HCT116 (cell line): ENCODE results near the gene RREB1. TPM values are rescaled to one million over a fixed set of nuclear protein-coding genes. Genes with fewer than 3 reads are reported as not detected.

Experiments used
- ATAC-seq: fragments of 200-7000 bp; cut with Tn5 transposase; 2 replicates; pipeline ENCODE4 v1.9.1; 2020; ENCODE audit warnings: mild to moderate bottlenecking, moderate library complexity
- BruUV-seq: library from RNA; stranded (reverse); fragments of 400-500 nt; replicated peaks from 2 replicates; lab custom pipeline; 2021; lab: Mats Ljungman, UMichigan
- CTCF ChIA-PET: fragments of 300-600 bp; sonication (Branson Sonifier 250); formaldehyde crosslinking; loops from one replicate; lab custom pipeline; 2021; ENCODE audit warnings: antibody characterized with exemption; lab: Charles Lee
- POLR2A ChIA-PET: fragments of 300-600, 350-600 bp; sonication (Branson Sonifier 250); formaldehyde crosslinking; loops from one replicate; lab custom pipeline; 2021; ENCODE audit warnings: antibody characterized with exemption; lab: Charles Lee
- RAD21 ChIA-PET, 2 experiments: fragments of 300-600 bp; sonication (Branson Sonifier 250); formaldehyde crosslinking; loops; one replicate each; lab custom pipeline; 2023; ENCODE audit warnings: low total read pairs in 2 of 2; ENCODE audit not compliant: uncharacterized antibody in 2 of 2, unreplicated experiment in 2 of 2, low non-redundant PET in 1 of 2; lab: Charles Lee
- DNase-seq: peaks from one replicate; pipeline ENCODE4 v3.0.0-alpha.2; 2010; ENCODE audit warnings: low read depth, low spot score
- H2AFZ ChIP-seq: fragments of 200-600 bp; shearing (Covaris generic), sonication (generic); 2 replicates; pipeline ENCODE4 v1.6.1; 2017; ENCODE audit warnings: low read depth, mixed run types, mixed read lengths, antibody characterized with exemption, low read length; ENCODE audit not compliant: poor library complexity, severe bottlenecking
- H3K27ac ChIP-seq: 2 replicates; pipeline ENCODE4 v1.5.1; 2012; ENCODE audit warnings: low read depth, low read length
- H3K27me3 ChIP-seq: fragments of 200-600 bp; sonication (generic); 2 replicates; pipeline ENCODE4 v1.6.1; 2016; ENCODE audit warnings: mixed run types, low read length, mixed read lengths; ENCODE audit not compliant: insufficient read depth
- H3K36me3 ChIP-seq, 2 experiments: fragments of 200-500 bp in 1 of 2; fragments of 200-600 bp in 1 of 2; sonication (Bioruptor generic) in 1 of 2; sonication (generic) in 1 of 2; 2 replicates each; pipeline versions ENCODE4 v1.5.1 to v1.6.1; 2014 to 2016; ENCODE audit warnings: low read length in 2 of 2, inconsistent platforms in 1 of 2, mixed read lengths in 1 of 2, mixed run types in 1 of 2; ENCODE audit not compliant: insufficient read depth in 2 of 2, control insufficient read depth in 1 of 2
- H3K4me1 ChIP-seq, 2 experiments: fragments of 200-600 bp in 1 of 2; sonication (generic) in 1 of 2; 2 replicates each; pipeline versions ENCODE4 v1.5.1 to v1.6.1; 2012 to 2017; ENCODE audit warnings: low read length in 2 of 2, inconsistent platforms in 1 of 2, mild to moderate bottlenecking in 1 of 2, mixed read lengths in 1 of 2, mixed run types in 1 of 2, moderate library complexity in 1 of 2; ENCODE audit not compliant: insufficient read depth in 2 of 2, control insufficient read depth in 1 of 2
- H3K4me2 ChIP-seq: fragments of 200-600 bp; sonication (generic); 2 replicates; pipeline ENCODE4 v1.6.1; 2017; ENCODE audit warnings: mixed run types, low read length, mixed read lengths
- H3K4me3 ChIP-seq, 2 experiments: fragments of 200-600 bp in 1 of 2; sonication (generic) in 1 of 2; replicated peaks in 1 of 2; 2 replicates each; pipeline ENCODE4 v1.5.1; 2011 to 2016; ENCODE audit warnings: low read length in 2 of 2, control low read depth in 1 of 2, low read depth in 1 of 2, mild to moderate bottlenecking in 1 of 2, mixed read lengths in 1 of 2, mixed run types in 1 of 2
- H3K79me2 ChIP-seq: fragments of 200-600 bp; sonication (generic); 2 replicates; pipeline ENCODE4 v1.6.1; 2017; ENCODE audit warnings: mild to moderate bottlenecking, mixed run types, low read length, moderate library complexity, mixed read lengths; ENCODE audit not compliant: insufficient read depth
- H3K9ac ChIP-seq: fragments of 200-600 bp; sonication (generic); 2 replicates; pipeline ENCODE4 v1.6.1; 2016; ENCODE audit warnings: low read length, mixed read lengths
- H3K9me2 ChIP-seq: fragments of 200-600 bp; sonication (generic), shearing (Covaris generic); 2 replicates; pipeline ENCODE4 v1.6.1; 2017; ENCODE audit warnings: mixed run types, mild to moderate bottlenecking, moderate library complexity; ENCODE audit not compliant: insufficient read depth
- H3K9me3 ChIP-seq, 2 experiments: fragments of 200-500 bp in 1 of 2; fragments of 200-600 bp in 1 of 2; sonication (Bioruptor generic) in 1 of 2; sonication (generic) in 1 of 2; 2 replicates each; pipeline ENCODE4 v1.6.1; 2014 to 2017; ENCODE audit warnings: low read length in 2 of 2, mixed read lengths in 2 of 2, inconsistent platforms in 1 of 2, low read depth in 1 of 2, mild to moderate bottlenecking in 1 of 2, mixed run types in 1 of 2, moderate library complexity in 1 of 2; ENCODE audit not compliant: control insufficient read depth in 1 of 2, insufficient read depth in 1 of 2
- H4K20me1 ChIP-seq: fragments of 200-600 bp; sonication (generic), shearing (Covaris generic); 2 replicates; pipeline ENCODE4 v1.6.1; 2017; ENCODE audit warnings: mixed run types, mild to moderate bottlenecking, moderate library complexity; ENCODE audit not compliant: insufficient read depth
- ELF1 ChIP-seq: IDR thresholded peaks from 2 replicates; pipeline ENCODE4 v1.6.1; 2012; ENCODE audit warnings: low read depth, borderline replicate concordance
- EZH2phosphoT487 ChIP-seq: fragments of 200-600 bp; IDR thresholded peaks from 2 replicates; pipeline ENCODE4 v1.6.1; 2018; ENCODE audit warnings: antibody characterized with exemption, borderline replicate concordance
- JUND ChIP-seq: IDR thresholded peaks from 2 replicates; pipeline ENCODE4 v1.6.1; 2012
- MAX ChIP-seq: IDR thresholded peaks from 2 replicates; pipeline ENCODE4 v1.6.1; 2012
- SIN3A ChIP-seq: IDR thresholded peaks from 2 replicates; pipeline ENCODE4 v1.6.1; 2012; ENCODE audit warnings: low read depth
- SP1 ChIP-seq: IDR thresholded peaks from 2 replicates; pipeline ENCODE4 v1.6.1; 2012; ENCODE audit warnings: low read depth
- TCF7L2 ChIP-seq: IDR thresholded peaks from 2 replicates; pipeline ENCODE4 v1.7.0; 2011; ENCODE audit warnings: borderline replicate concordance, inconsistent platforms; ENCODE audit not compliant: insufficient read depth, insufficient read length; ENCODE audit errors: extremely low read depth
- intact Hi-C: fragments of 100-400 bp; cut with micrococcal nuclease; formaldehyde crosslinking; loops from 2 replicates; pipeline ENCODE4 v1.10.0; 2022
- total RNA-seq: library from RNA; stranded (reverse); gene quantifications from one replicate; pipeline ENCODE4 v1.2.1, GENCODE V29; 2021; ENCODE audit not compliant: unreplicated experiment
- TF ChIP-seq, protein P1 (sequence below): IDR thresholded peaks from 2 replicates; pipeline ENCODE4 v1.6.1; 2012; ENCODE audit warnings: low read depth
- TF ChIP-seq, protein P2 (sequence below), 3 experiments: fragments of 200-600 bp in 1 of 3; sonication (generic) in 1 of 3; IDR thresholded peaks in 2 of 3; conservative IDR thresholded peaks in 1 of 3; 2 replicates each; pipeline ENCODE4 v1.5.1; 2012 to 2017; ENCODE audit warnings: low read depth in 2 of 3, low read length in 2 of 3, antibody characterized with exemption in 1 of 3, borderline replicate concordance in 1 of 3, control low read depth in 1 of 3, mild to moderate bottlenecking in 1 of 3, mixed read lengths in 1 of 3, mixed run types in 1 of 3, moderate library complexity in 1 of 3; ENCODE audit not compliant: insufficient read depth in 1 of 3

The RREB1 gene
- total RNA-seq, 1 experiment from 2014 or later, result 47.9 TPM

GRCh38 chr6:7067305-7067704 lies 40.5 kb upstream of the RREB1 start (continued):
- TF ChIP-seq, protein P1, sequence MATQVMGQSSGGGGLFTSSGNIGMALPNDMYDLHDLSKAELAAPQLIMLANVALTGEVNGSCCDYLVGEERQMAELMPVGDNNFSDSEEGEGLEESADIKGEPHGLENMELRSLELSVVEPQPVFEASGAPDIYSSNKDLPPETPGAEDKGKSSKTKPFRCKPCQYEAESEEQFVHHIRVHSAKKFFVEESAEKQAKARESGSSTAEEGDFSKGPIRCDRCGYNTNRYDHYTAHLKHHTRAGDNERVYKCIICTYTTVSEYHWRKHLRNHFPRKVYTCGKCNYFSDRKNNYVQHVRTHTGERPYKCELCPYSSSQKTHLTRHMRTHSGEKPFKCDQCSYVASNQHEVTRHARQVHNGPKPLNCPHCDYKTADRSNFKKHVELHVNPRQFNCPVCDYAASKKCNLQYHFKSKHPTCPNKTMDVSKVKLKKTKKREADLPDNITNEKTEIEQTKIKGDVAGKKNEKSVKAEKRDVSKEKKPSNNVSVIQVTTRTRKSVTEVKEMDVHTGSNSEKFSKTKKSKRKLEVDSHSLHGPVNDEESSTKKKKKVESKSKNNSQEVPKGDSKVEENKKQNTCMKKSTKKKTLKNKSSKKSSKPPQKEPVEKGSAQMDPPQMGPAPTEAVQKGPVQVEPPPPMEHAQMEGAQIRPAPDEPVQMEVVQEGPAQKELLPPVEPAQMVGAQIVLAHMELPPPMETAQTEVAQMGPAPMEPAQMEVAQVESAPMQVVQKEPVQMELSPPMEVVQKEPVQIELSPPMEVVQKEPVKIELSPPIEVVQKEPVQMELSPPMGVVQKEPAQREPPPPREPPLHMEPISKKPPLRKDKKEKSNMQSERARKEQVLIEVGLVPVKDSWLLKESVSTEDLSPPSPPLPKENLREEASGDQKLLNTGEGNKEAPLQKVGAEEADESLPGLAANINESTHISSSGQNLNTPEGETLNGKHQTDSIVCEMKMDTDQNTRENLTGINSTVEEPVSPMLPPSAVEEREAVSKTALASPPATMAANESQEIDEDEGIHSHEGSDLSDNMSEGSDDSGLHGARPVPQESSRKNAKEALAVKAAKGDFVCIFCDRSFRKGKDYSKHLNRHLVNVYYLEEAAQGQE, result no peak
- TF ChIP-seq ELF1, result no peak

DNA sequence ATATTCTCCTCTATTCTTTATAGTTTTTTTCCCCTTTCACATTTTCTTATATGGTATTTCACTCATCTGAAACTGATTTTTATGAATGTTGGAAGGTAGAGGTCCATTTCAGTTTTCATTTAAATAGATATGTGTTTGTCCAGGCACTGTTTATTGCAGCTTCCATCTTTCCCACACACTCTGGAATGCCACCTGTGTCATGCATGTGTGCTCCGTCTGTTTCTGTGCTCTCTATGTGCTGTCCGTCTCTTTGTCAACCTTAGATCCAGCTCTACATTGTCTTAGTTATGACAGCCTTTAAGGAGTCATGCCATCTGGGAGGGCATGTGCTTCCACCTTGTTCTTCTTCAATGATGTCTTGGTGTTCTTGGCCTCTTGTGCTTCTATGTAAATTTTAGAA lies 36.4 kb upstream of the RREB1 start:
- TF ChIP-seq, protein P2, sequence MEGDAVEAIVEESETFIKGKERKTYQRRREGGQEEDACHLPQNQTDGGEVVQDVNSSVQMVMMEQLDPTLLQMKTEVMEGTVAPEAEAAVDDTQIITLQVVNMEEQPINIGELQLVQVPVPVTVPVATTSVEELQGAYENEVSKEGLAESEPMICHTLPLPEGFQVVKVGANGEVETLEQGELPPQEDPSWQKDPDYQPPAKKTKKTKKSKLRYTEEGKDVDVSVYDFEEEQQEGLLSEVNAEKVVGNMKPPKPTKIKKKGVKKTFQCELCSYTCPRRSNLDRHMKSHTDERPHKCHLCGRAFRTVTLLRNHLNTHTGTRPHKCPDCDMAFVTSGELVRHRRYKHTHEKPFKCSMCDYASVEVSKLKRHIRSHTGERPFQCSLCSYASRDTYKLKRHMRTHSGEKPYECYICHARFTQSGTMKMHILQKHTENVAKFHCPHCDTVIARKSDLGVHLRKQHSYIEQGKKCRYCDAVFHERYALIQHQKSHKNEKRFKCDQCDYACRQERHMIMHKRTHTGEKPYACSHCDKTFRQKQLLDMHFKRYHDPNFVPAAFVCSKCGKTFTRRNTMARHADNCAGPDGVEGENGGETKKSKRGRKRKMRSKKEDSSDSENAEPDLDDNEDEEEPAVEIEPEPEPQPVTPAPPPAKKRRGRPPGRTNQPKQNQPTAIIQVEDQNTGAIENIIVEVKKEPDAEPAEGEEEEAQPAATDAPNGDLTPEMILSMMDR (IDR thresholded peaks at IDR 0.05 in 2 of 3, conservative IDR thresholded peaks at IDR 0.05 in 1 of 3; ENCODE audit: borderline replicate concordance in 1 of 3, insufficient read depth in 1 of 3, low read depth in 2 of 3, low read length in 2 of 3), result no peak
- TF ChIP-seq EZH2phosphoT487 (no peak), MAX (no peak), JUND (no peak), SIN3A (no peak), TCF7L2 (no peak), SP1 (no peak)
- H3K9me2 ChIP-seq, result no peaks in the 10 kb centered on the region
- ChIA-PET POLR2A (interaction anchor here (2.1 kb wide), 1 partner anchor 13 kb away, joined by 7 read pairs; no protein-coding TSS in a partner anchor), RAD21 (no interaction called here), CTCF (no interaction called here)
- H3K4me1 ChIP-seq, result peaks cover 4 to 5% of the 10 kb centered on the region in 2 experiments; a peak in 3 of 4 replicates
- DNase-seq (no peak), ATAC-seq (no peak)
- no peak overlapping the region for H3K9ac ChIP-seq
- no peaks in the 10 kb centered on the region for H3K27me3 ChIP-seq
- no peaks in the 10 kb centered on the region for H4K20me1 ChIP-seq
- H3K27ac ChIP-seq, result no peak overlapping the region
- H3K79me2 ChIP-seq, result no peaks in the 10 kb centered on the region
- no peak overlapping the region for H2AFZ ChIP-seq
- no peak overlapping the region for H3K4me2 ChIP-seq
- no peak overlapping the region for H3K4me3 ChIP-seq
- H3K36me3 ChIP-seq, result no peaks in the 10 kb centered on the region
- no peaks in the 10 kb centered on the region for H3K9me3 ChIP-seq
- intact Hi-C loops, result no loop called here
- no TSS peak for BruUV-seq
